H1 (cell line): ENCODE data around the gene KRTAP12-4. TPM values are rescaled to one million over a fixed set of nuclear protein-coding genes. Genes with fewer than 3 reads are reported as not detected.

Source experiments
- CBX8 ChIP-seq: fragments of 300-800, 300-1000 bp; sonication (generic); IDR thresholded peaks from 2 replicates; pipeline ENCODE4 v1.7.1; 2016; ENCODE audit warnings: low read depth, low read length, borderline replicate concordance
- HDAC2 ChIP-seq, 2 experiments: fragments of 300-600 bp in 1 of 2; sonication (generic) in 1 of 2; IDR thresholded peaks; 2 replicates each; pipeline ENCODE4 v1.6.1; 2011 to 2012; ENCODE audit warnings: low read depth in 2 of 2, low read length in 2 of 2, mild to moderate bottlenecking in 2 of 2, moderate library complexity in 2 of 2, borderline replicate concordance in 1 of 2, inconsistent platforms in 1 of 2
- KDM4A ChIP-seq: IDR thresholded peaks from one replicate; pipeline ENCODE4 v1.7.1; 2012; ENCODE audit warnings: low read depth, mild to moderate bottlenecking, moderate library complexity, low read length, inconsistent platforms; ENCODE audit not compliant: severe bottlenecking
- RAD21 ChIP-seq, 2 experiments: IDR thresholded peaks in 1 of 2; conservative IDR thresholded peaks in 1 of 2; 2 replicates each; pipeline ENCODE4 v1.6.1; 2011; ENCODE audit warnings: low read depth in 2 of 2, low read length in 2 of 2, improper control_type of control experiment in 1 of 2, inconsistent platforms in 1 of 2, mild to moderate bottlenecking in 1 of 2, moderate library complexity in 1 of 2
- SIX5 ChIP-seq: IDR thresholded peaks from 2 replicates; pipeline ENCODE4 v1.6.1; 2011; ENCODE audit warnings: mild to moderate bottlenecking, low read depth, low read length
- TCF12 ChIP-seq: IDR thresholded peaks from 2 replicates; pipeline ENCODE4 v1.6.1; 2011; ENCODE audit warnings: low read depth, mild to moderate bottlenecking, low read length
- polyA plus RNA-seq, 7 experiments: library from polyadenylated mRNA; depleted of rRNA in 3 of 7; stranded (reverse) in 5 of 7; unstranded in 2 of 7; fragments of >200 nt in 5 of 7; fragments of 200-250 nt in 2 of 7; gene quantifications; 1 replicate in 5 of 7; 2 replicates in 1 of 7; 4 replicates in 1 of 7; pipeline versions ENCODE4 v1.2.1 to v1.2.3, GENCODE V29; 2011 to 2013; ENCODE audit warnings: missing spikeins in 2 of 7, mixed read lengths in 2 of 7
- total RNA-seq: library from RNA; stranded (reverse); fragmentation: NEBNext Ultra II Directional; extraction: Animal tissue kit (Norgen Biotek cat#: 25700); gene quantifications from 2 replicates; pipeline ENCODE4 v1.2.1, GENCODE V29; 2021
- TF ChIP-seq, protein P1 (sequence below): IDR thresholded peaks from 2 replicates; pipeline ENCODE4 v1.6.1; 2012; ENCODE audit warnings: inconsistent platforms

The KRTAP12-4 gene
- total and polyA plus RNA-seq, 2 of the 8 experiments (the other 6 are each of a cell fraction or from before 2014, with no cell fraction given), result not detected

DNA sequence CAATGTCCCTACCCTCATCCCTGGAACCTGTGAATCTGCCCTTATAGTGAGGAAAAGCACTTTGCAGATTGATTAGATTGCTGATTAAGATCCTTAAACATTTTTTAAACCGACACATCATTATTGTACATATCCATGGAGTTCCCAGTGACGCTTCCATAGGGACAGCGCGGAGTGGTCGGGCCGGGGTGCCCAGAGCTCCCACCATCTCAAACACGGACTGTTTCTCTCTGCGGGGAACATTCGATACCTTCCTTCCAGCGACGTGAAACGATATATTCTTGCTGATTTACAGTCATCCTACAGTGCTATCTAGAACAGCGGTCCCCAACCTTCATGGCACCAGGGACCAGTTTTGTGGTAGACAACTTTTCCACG lies 46.6 kb upstream of the KRTAP12-4 start (continued):
- no peak for TF ChIP-seq HDAC2 (IDR thresholded peaks at IDR 0.05; ENCODE audit: borderline replicate concordance in 1 of 2, low read depth in 2 of 2, low read length in 2 of 2)
- TF ChIP-seq CBX8, result no peak
- TF ChIP-seq, protein P1, sequence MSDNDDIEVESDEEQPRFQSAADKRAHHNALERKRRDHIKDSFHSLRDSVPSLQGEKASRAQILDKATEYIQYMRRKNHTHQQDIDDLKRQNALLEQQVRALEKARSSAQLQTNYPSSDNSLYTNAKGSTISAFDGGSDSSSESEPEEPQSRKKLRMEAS, result no peak
- TF ChIP-seq TCF12, result no peak
- TF ChIP-seq SIX5, result no peak
- no peak for TF ChIP-seq KDM4A
- no peak for TF ChIP-seq RAD21 (IDR thresholded peaks at IDR 0.05 in 1 of 2, conservative IDR thresholded peaks at IDR 0.05 in 1 of 2; ENCODE audit: low read depth in 2 of 2, low read length in 2 of 2)
